22Rv1 (cell line): Measurements from ENCODE around the gene SLC35F3.

Experiments used
- H3K27ac ChIP-seq: fragments of 450-650 bp; 2 replicates; pipeline ENCODE4 v1.5.1; 2017
- CTCF ChIP-seq: fragments of 450-650 bp; IDR thresholded peaks from 2 replicates; pipeline ENCODE4 v1.5.1; 2017; ENCODE audit warnings: mild to moderate bottlenecking
- ZFX ChIP-seq: fragments of 450-650 bp; IDR thresholded peaks from 2 replicates; pipeline ENCODE4 v1.6.1; 2017; ENCODE audit warnings: antibody characterized with exemption, borderline replicate concordance

The SLC35F3 gene

GRCh38 chr1:234309598-234310459, 405.4 kb downstream of the SLC35F3 start:
- TF ChIP-seq CTCF = peak; percentile 99
- no peak for TF ChIP-seq ZFX
- no peak overlapping the region for H3K27ac ChIP-seq

GRCh38 chr1:234310460-234310817, 406.0 kb downstream of the SLC35F3 start:
- TF ChIP-seq CTCF (no peak), ZFX (no peak)
- no peak overlapping the region for H3K27ac ChIP-seq

- H3K27ac ChIP-seq = no peak overlapping the region
- no peak for TF ChIP-seq CTCF
- TF ChIP-seq ZFX = no peak
These were observed 406.9 kb downstream of the SLC35F3 start for GRCh38 chr1:234311414-234311813.

- TF ChIP-seq ZFX = no peak
- TF ChIP-seq CTCF = no peak
- no peak overlapping the region for H3K27ac ChIP-seq
These were observed 408.7 kb downstream of the SLC35F3 start for GRCh38 chr1:234313171-234313570.

GRCh38 chr1:234315091-234315541, 410.6 kb downstream of the SLC35F3 start:
- no peak for TF ChIP-seq CTCF
- no peak for TF ChIP-seq ZFX
- H3K27ac ChIP-seq = no peak overlapping the region

GRCh38 chr1:234315588-234315987, 411.1 kb downstream of the SLC35F3 start:
- H3K27ac ChIP-seq = no peak overlapping the region

More at GRCh38 chr1:234315588-234315987, 411.1 kb downstream of the SLC35F3 start:
- TF ChIP-seq CTCF (no peak), ZFX (no peak)
